ENCODE measurements around the gene ROPN1L.
"Not testable (repeated sequence)": the region's sequence is repeated elsewhere in the genome, so short reads cannot be mapped to it uniquely, and the experiment has no call there.

The ROPN1L gene

GRCh38 chr5:10475931-10476676 is 34.4 kb downstream of the ROPN1L start:
- in situ Hi-C loops (cut with MboI; ENCODE audit: low sequenced_read_pairs): no loop called here

- in situ Hi-C loops (cut with MboI; ENCODE audit: low sequenced_read_pairs): no loop called here
These were observed 35.2 kb downstream of the ROPN1L start for GRCh38 chr5:10476878-10477277.

GRCh38 chr5:10477943-10478342 is 36.3 kb downstream of the ROPN1L start:
- in situ Hi-C loops (cut with MboI; ENCODE audit: low sequenced_read_pairs): no loop called here

GRCh38 chr5:10478436-10478835 is 36.8 kb downstream of the ROPN1L start:
- in situ Hi-C loops (cut with MboI; ENCODE audit: low sequenced_read_pairs): no loop called here

GRCh38 chr5:10479154-10479721 is 37.6 kb downstream of the ROPN1L start:
- in situ Hi-C loops (cut with MboI; ENCODE audit: low sequenced_read_pairs): no loop called here

GRCh38 chr5:10480237-10480985 is 38.7 kb downstream of the ROPN1L start:
- in situ Hi-C loops (cut with MboI; ENCODE audit: low sequenced_read_pairs): no loop called here

GRCh38 chr5:10481241-10481935 is 39.7 kb downstream of the ROPN1L start:
- in situ Hi-C loops (cut with MboI; ENCODE audit: low sequenced_read_pairs): no loop called here

GRCh38 chr5:10482791-10483530 is 41.3 kb downstream of the ROPN1L start:
- in situ Hi-C loops (cut with MboI; ENCODE audit: low sequenced_read_pairs): no loop called here

GRCh38 chr5:10484774-10485141 is 43.1 kb downstream of the ROPN1L start:
- in situ Hi-C loops (cut with MboI; ENCODE audit: low sequenced_read_pairs): no loop called here

GRCh38 chr5:10485142-10485795 is 43.6 kb downstream of the ROPN1L start:
- in situ Hi-C loops (cut with MboI; ENCODE audit: low sequenced_read_pairs): no loop called here

GRCh38 chr5:10485897-10486296 is 44.2 kb downstream of the ROPN1L start:
- in situ Hi-C loops (cut with MboI; ENCODE audit: low sequenced_read_pairs): no loop called here

- in situ Hi-C loops (cut with MboI; ENCODE audit: low sequenced_read_pairs): no loop called here
These were observed 45.0 kb downstream of the ROPN1L start for GRCh38 chr5:10486511-10487344.

- in situ Hi-C loops (cut with MboI; ENCODE audit: low sequenced_read_pairs): no loop called here
These were observed 46.5 kb downstream of the ROPN1L start for GRCh38 chr5:10488144-10488543.

- in situ Hi-C loops (cut with MboI; ENCODE audit: low sequenced_read_pairs): no loop called here
These were observed 48.2 kb downstream of the ROPN1L start for GRCh38 chr5:10489810-10490426.

GRCh38 chr5:10490927-10491672 is 49.4 kb downstream of the ROPN1L start:
- in situ Hi-C loops (cut with MboI; ENCODE audit: low sequenced_read_pairs): no loop called here

GRCh38 chr5:10491673-10492026 is 50.0 kb downstream of the ROPN1L start:
- in situ Hi-C loops (cut with MboI; ENCODE audit: low sequenced_read_pairs): no loop called here

- in situ Hi-C loops (cut with MboI; ENCODE audit: low sequenced_read_pairs): no loop called here
These were observed 52.2 kb downstream of the ROPN1L start for GRCh38 chr5:10493884-10494283.

GRCh38 chr5:10494497-10494896 is 52.8 kb downstream of the ROPN1L start:
- in situ Hi-C loops (cut with MboI; ENCODE audit: low sequenced_read_pairs): not testable (repeated sequence)
